ENCODE data around the gene UGT1A1.
"Not testable (repeated sequence)": the region's sequence is repeated elsewhere in the genome, so short reads cannot be mapped to it uniquely, and the experiment has no call there.

UGT1A1 gene

DNA sequence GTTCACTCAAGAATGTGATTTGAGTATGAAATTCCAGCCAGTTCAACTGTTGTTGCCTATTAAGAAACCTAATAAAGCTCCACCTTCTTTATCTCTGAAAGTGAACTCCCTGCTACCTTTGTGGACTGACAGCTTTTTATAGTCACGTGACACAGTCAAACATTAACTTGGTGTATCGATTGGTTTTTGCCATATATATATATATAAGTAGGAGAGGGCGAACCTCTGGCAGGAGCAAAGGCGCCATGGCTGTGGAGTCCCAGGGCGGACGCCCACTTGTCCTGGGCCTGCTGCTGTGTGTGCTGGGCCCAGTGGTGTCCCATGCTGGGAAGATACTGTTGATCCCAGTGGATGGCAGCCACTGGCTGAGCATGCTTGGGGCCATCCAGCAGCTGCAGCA lies at the start of gene UGT1A1:
UGT1A1 (plus strand) TSS at position 228 of the 400 bp plus-strand sequence; CDS start at position 246, 18 bp downstream.
- no peak for DNase-seq (ENCODE audit: low spot score)

DNA sequence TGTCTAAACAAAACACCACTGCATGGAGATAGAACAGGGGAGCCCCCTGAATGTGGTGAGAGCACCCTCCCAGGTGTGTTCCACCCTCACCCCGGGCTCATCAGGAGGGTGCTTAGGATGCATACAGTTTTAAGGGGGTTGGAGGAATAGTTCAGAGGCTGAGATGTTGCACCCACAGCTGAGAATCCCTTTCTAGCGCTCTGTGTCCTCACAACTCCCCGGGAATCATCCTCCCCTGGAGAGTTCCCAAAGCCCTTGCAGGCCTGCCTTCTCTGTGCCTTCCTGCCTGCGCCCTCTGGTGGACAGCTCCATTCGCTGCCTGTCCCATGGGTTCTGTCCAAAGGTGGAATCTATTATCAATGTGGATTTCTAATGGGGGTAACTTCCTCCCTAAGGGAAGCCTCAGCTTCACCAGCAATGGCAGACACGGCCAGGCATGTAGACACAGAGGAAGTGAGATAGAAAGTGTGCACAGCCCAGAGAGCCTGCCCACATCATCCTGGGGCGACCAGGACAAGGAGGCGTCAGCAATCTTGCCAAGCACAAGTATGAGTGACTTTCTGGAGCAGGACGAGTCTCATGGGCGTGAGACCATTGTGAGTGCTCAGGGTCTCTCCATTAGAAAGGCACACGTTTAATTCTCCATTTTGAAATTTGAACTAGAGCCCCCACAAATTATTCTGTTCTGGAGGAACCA lies 48.6 kb upstream of the UGT1A1 start:
- DNase-seq (ENCODE audit: low spot score) = peak; percentile 73

DNA sequence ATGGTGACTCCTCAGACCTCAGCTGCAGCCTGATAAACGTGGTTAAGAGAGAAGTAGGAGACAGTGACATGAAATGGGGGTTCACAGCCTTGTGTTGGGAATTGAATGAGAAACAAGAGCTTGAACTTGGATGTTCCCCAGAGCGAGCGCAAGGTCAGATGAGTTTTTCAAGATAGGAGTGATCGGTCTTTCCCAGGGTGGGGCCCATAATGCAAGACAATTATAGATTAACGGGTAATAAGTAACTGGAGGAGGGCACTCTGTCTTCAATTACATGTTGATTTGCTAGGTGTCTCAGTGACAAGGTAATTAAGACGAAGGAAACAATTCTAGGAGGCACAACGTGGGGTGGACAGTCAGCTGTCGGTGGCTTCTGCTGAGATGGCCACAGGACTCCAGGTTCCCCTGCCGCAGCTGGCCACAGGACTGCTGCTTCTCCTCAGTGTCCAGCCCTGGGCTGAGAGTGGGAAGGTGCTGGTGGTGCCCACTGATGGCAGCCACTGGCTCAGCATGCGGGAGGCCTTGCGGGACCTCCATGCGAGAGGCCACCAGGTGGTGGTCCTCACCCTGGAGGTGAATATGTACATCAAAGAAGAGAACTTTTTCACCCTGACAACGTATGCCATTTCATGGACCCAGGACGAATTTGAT lies 47.3 kb upstream of the UGT1A1 start, which contains the start of gene UGT1A5:
UGT1A5 (plus strand) TSS at position 297 of the 651 bp plus-strand sequence; CDS start at position 382, 85 bp downstream.
- no peak for DNase-seq (ENCODE audit: low spot score)

DNA sequence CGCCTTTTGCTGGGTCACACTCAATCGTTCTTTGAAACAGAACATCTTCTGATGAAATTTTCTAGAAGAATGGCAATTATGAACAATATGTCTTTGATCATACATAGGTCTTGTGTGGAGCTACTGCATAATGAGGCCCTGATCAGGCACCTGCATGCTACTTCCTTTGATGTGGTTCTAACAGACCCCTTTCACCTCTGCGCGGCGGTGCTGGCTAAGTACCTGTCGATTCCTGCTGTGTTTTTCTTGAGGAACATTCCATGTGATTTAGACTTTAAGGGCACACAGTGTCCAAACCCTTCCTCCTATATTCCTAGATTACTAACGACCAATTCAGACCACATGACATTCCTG lies 46.8 kb upstream of the UGT1A1 start:
- DNase-seq (ENCODE audit: low spot score) = no peak

DNA sequence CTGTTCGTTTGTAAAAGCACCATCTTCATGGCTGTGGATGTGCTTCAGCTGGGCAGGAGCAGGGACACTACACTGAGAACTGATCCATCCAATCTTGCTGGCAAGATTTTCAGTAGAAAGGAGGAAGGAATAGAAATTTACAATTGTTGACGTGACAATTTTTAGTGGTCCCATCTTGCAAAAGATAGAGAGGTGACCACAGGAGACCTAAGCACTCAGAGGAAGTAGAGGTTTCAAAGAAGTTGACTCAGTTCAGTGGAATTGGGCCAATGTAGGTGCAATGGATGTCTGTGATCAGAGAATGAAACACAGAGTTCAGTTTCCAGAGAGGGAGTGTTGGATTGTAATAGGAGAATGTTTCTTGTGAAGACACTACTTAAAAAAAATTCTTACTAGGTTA lies 45.9 kb upstream of the UGT1A1 start:
- DNase-seq (ENCODE audit: low spot score) = no peak

DNA sequence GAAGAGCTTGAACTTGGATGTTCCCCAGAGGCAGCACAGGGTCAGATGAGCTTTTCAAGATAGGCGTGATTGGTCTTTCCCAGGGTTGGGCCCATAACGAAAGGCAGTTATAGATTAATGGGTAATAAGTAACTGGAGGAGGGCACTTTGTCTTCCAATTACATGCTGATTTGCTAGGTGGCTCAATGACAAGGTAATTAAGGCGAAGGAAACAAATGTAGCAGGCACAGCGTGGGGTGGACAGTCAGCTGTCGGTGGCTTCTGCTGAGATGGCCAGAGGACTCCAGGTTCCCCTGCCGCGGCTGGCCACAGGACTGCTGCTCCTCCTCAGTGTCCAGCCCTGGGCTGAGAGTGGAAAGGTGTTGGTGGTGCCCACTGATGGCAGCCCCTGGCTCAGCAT lies 41.5 kb upstream of the UGT1A1 start, which contains the start of gene UGT1A4:
UGT1A4 (plus strand) TSS at position 185 of the 400 bp plus-strand sequence; CDS start at position 270, 85 bp downstream.
- DNase-seq (ENCODE audit: low spot score) = no peak

DNA sequence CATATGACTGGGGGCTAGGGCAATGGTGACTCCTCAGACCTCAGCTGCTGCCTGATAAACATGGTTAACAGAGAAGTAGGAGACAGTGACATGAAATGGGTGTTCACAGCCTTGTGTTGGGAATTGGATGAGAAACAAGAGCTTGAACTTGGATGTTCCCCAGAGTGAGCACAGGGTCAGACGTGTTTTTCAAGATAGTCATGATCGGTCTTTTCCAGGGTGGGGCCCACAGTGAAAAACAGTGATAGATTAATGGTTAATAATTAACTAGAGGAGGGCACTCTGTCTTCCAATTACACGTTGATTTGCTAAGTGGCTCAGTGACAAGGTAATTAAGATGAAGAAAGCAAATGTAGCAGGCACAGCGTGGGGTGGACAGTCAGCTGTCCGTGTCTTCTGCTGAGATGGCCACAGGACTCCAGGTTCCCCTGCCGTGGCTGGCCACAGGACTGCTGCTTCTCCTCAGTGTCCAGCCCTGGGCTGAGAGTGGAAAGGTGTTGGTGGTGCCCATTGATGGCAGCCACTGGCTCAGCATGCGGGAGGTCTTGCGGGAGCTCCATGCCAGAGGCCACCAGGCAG lies 31.3 kb upstream of the UGT1A1 start, which contains the start of gene UGT1A3:
UGT1A3 (plus strand) TSS at position 320 of the 579 bp plus-strand sequence; CDS start at position 405, 85 bp downstream.
- no peak for DNase-seq (ENCODE audit: low spot score)

DNA sequence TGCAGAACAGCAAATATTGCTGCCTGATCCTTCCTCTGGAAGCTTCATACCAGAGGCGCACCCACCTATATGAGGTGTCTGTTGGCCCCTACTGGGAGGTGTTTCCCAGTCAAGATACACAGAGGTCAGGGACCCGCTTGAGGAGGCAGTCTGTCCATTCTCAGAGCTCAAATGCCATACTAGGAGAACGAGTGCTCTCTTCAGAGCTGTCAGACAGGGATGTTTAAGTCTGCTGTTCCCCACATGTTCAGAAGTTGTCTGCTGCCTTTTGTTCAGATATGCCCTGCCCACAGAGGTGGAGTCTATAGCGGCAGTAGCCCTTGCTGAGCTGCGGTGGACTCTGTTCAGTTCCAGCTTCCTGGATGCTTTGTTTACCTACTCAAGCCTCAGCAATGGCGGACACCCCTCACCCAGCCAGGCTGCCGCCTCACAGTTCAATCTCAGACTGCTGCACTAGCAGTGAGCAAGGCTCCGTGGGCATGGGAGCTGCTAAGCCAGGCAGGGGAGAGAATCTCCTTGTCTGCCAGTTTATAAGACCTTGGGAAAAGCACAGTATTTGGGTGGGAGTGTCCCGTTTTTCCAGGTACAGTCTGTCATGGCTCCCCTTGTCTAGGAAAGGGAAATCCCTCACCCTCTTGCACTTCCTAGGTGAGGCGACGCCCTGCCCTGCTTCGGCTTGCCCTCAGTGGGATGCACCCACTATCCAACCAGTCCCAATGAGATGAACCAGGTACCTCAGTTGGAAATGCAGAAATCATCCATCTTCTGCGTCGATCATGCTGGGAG lies 23.0 kb upstream of the UGT1A1 start:
- not testable (repeated sequence) for DNase-seq (ENCODE audit: low spot score)

DNA sequence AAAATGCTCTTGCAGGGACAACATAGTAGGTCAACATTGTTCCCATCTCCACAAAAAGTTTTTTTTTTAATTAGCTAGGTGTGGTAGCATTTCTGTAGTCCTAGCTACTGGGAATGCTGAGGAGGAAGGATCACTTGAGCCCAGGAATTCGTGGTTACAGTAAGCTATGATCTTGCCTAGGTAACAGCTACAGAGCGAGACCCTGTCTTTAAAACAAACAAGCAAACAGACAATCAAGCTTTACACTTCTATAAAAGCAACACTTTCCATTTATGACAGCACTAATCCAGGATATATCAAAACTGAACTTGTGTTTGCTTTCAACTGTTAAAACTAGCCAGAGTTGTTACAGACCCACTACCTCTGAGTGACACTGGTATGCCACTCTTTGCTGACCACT lies 19.2 kb upstream of the UGT1A1 start:
- DNase-seq (ENCODE audit: low spot score) = no peak

DNA sequence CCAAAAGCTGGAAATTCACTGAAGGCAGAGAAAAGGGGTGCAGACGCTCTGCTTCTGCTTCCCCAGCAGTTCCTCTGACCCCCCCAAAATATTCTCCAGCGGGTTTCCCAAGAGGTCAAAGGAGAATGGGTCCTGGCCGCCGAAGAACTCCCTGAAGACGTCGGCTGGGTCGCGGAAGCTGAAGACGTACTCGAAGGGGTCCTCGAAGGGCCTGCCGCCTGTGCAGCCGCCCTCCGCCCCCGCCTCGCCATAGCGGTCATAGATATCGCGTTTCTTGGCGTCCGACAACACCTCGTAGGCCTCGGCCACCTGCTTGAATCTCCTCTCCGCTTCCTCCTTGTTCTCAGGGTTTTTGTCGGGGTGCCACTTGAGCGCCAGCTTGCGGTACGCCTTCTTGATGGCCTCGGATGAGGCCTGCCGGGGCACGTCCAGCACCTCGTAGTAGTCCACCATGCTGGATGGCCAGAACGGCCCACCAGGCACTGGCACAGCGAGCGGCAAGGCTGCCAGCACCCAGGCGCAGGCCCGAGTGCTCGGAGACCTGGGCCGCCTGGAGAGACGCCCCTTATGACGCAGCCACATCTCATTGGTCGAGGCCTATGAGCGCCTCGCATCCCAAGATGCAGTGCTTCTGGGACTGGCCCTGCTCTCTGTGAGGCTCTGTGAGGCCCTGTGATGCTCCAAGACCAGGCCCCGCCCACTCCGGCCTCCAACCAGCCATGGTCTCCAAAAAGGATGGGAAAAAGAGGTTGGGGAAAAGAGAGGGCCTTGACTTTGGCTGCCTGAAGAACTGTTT lies 16.4 kb upstream of the UGT1A1 start:
- no peak for DNase-seq (ENCODE audit: low spot score)

DNA sequence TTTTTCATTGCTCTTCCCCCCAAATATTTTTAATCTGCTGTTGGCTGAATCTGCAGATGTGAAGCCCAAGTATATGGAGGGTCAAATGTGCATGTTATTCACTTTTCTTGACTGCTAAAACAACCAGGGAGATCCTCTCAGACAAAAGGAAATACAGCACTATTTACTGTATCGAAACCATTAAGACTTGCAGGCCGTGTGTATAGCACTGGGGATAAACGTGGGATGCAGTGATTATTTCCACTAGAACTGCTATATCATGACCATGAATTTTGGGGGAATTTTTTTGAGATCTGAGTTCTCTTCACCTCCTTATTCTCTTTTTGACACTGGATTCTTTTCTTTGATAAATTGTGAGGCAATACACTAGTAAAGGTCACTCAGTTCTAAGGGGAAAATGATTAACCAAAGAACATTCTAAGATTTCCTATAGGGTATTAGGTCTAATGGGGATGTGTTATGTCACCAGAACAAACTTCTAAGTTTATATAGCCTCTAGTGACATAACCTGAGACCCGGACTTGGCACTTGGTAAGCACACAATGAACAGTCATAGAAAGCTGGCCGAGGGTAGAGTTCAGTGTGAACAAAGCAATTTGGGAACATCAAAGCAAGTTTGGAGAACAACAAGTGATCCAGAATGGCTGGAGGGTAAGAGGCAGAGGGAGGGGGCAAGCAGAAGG lies 14.9 kb upstream of the UGT1A1 start:
- DNase-seq (ENCODE audit: low spot score) = no peak

DNA sequence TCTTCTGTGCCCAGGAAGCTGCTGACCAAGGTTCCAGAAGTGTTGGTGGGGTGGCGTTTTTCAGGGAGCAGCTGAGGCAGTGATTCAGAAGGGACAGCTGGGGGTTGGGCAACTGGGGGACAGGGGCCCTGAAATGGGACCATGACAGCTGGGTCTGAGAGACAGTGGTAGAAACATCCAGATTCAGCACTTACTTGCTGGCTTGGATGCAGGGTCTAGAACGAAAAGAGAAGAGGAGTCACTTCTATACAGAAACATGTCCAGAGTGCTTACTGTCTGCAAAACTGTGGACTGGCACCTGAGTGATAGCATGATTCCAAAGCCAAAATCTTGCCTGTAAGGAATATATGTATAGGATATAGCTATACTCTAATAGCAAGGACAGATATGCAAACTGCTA lies 14.2 kb upstream of the UGT1A1 start:
- DNase-seq (ENCODE audit: low spot score) = not testable (repeated sequence)

DNA sequence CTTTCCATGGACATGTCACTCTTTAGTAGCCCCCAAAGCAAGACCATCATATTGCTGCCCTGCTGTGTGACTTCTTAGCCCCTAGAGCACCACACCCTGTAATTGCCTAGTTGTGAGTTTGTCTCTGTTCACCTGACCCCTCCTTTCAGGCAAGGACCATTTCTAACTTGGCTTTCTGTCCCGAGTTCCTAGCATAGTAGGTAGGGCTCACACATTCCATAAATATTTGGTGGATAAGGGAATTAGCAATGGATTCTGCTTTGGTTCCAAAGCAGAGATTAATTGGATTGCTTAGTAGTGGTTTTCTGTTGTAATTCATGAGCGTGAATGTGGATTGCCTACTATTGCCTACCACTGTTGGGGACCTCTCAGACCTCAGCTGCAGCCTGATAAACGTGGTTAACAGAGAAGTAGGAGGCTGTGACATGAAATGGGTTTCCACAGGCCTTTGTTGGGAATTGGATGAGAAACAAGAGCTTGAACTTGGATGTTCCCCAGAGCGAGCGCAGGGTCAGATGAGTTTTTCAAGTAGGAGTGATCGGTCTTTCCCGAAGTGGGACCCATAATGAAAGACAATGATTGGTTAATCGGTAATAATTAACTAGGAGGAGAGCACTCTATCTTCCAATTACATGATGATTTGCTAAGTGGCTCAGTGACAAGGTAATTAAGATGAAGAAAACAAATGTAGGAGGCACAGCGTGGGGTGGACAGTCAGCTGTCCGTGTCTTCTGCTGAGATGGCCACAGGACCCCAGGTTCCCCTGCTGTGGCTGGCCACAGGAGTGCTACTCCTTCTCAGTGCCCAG lies 13.4 kb upstream of the UGT1A1 start:
- DNase-seq (ENCODE audit: low spot score) = no peak

DNA sequence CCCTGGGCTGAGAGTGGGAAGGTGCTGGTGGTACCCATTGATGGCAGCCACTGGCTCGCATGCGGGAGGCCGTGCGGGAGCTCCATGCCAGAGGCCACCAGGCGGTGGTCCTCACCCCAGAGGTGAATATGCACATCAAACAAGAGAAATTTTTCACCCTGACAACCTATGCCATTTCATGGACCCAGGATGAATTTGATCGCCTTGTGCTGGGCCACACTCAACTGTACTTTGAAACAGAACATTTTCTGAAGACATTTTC lies 12.9 kb upstream of the UGT1A1 start:
- DNase-seq (ENCODE audit: low spot score) = no peak

DNA sequence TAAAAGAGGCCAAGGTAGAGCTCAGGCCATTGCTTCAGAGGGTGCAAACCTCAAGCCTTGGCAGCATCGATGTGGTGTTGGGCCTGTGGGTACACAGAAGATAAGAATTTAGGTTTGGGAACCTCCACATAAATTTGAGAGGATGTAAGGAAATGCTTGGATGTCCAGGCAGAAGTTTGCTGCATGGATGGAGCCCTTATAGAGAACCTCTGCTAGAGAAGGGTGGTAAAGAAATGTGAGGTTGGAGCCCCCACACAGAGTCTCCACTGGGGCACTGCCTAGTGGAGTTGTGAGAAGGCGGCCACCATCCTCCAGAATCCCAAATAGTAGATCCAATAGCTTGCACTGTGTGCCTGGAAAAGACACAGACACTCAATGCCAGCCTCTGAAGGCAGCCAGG lies 9.4 kb upstream of the UGT1A1 start:
- not testable (repeated sequence) for DNase-seq (ENCODE audit: low spot score)

DNA sequence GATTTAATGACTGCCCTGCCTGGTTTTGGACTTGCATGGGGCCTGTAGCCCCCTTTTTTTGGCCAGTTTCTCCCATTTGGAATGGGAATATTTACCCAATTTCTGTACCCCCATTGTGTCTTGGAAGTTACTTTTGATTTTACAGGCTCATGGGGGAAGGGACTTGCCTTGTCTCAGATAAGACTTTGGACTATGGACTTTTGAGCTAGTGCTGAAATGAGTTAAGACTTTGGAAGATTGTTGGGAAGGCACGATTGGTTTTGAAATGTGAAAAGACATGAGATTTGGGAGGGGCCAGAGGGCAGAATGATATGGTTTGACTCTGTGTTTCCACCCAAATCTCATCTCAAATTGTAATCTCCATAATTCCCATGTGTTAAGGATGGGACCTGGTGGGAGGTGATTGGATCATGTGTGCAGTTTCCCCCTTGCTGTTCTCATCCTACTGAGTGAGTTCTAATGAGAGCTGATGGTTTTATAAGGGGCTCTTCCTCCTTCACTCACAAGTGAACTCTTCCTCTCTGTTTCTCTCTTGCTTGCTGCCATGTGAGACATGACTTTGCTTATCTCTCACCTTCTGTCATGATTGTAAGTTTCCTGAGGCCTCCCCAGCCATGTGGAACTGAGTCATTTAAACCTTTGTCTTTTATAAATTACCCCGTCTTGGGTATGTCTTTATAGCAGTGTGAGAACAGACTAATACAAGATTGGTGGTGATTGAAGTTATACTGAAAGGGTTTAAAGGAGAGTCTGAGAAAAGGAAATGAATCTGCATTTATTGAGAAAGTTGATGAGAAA lies 8.7 kb upstream of the UGT1A1 start:
- DNase-seq (ENCODE audit: low spot score) = not testable (repeated sequence)

DNA sequence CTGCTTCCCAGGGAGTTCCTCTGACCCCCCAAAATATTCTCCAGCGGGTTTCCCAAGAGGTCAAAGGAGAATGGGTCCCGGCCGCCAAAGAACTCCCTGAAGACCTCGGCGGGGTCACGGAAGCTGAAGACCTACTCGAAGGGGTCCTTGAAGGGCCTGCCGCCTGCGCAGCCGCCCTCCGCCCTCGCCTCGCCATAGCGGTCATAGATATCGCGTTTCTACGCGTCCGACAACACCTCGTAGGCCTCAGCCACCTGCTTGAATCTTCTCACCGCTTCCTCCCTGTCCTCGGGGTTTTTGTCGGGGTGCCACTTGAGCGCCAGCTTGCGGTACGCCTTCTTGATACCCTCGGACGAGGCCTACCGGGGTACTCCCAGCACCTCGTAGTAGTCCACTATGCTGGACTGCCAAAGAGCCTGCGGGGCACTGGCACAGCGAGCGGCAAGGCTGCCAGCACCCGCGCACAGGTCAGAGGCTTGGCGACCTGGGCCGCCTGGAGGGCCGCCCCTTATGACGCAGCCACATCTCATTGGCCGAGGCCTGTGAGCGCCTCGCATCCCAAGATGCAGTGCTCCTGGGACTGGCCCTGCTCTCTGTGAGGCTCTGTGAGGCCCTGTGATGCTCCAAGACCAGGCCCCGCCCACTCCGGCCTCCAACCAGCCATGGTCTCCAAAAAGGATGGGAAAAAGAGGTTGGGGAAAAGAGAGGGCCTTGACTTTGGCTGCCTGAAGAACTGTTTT lies 5.0 kb upstream of the UGT1A1 start:
- DNase-seq (ENCODE audit: low spot score) = no peak

DNA sequence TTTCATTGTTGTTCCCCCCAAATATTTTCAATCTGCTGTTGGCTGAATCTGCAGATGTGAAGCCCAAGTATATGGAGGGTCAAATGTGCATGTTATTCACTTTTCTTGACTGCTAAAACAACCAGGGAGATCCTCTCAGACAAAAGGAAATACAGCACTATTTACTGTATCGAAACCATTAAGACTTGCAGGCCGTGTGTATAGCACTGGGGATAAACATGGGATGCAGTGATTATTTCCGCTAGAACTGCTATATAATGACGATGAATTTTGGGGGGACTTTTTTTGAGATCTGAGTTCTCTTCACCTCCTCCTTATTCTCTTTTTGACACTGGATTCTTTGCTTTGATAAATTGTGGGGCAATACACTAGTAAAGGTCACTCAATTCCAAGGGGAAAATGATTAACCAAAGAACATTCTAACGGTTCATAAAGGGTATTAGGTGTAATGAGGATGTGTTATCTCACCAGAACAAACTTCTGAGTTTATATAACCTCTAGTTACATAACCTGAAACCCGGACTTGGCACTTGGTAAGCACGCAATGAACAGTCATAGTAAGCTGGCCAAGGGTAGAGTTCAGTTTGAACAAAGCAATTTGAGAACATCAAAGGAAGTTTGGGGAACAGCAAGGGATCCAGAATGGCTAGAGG lies 3.5 kb upstream of the UGT1A1 start:
- peak; percentile 69 for DNase-seq (ENCODE audit: low spot score)

Measured in LoVo (cell line).